WTC11 (cell line): ENCODE data around the gene CHRM5. TPM values are rescaled to one million over a fixed set of nuclear protein-coding genes. Genes with fewer than 3 reads are reported as not detected.

ENCODE experiments used
- ATAC-seq: fragments of 200-7000 bp; cut with Tn5 transposase; 2 replicates; pipeline ENCODE4 v1.10.0; 2021; ENCODE audit warnings: mild to moderate bottlenecking, moderate library complexity
- CTCF ChIA-PET: fragments of 300-600 bp; sonication (Branson Sonifier 250); formaldehyde crosslinking; loops from one replicate; lab custom pipeline; 2021; ENCODE audit warnings: antibody characterized with exemption; lab: Charles Lee
- POLR2A ChIA-PET: fragments of 350-600 bp; sonication (Branson Sonifier 250); formaldehyde crosslinking; loops from one replicate; lab custom pipeline; 2021; ENCODE audit warnings: antibody characterized with exemption; lab: Charles Lee
- DNase-seq: peaks from one replicate; pipeline ENCODE4 v3.0.0; 2021; ENCODE audit warnings: low spot score
- H3K27ac Mint-ChIP-seq: 2 replicates; pipeline ENCODE4 v1.8.0; 2021; ENCODE audit warnings: mixed read lengths
- H3K27me3 Mint-ChIP-seq: 2 replicates; pipeline ENCODE4 v1.8.0; 2021; ENCODE audit warnings: low read depth, mild to moderate bottlenecking, moderate library complexity, mixed read lengths
- H3K36me3 Mint-ChIP-seq: 2 replicates; pipeline ENCODE4 v1.8.0; 2021; ENCODE audit warnings: mixed read lengths
- H3K4me1 Mint-ChIP-seq: 2 replicates; pipeline ENCODE4 v1.8.0; 2022; ENCODE audit warnings: mixed read lengths
- H3K4me3 Mint-ChIP-seq: 2 replicates; pipeline ENCODE4 v1.8.0; 2021; ENCODE audit warnings: mild to moderate bottlenecking, moderate library complexity, mixed read lengths
- H3K9me3 Mint-ChIP-seq: 2 replicates; pipeline ENCODE4 v1.8.0; 2021; ENCODE audit warnings: mixed read lengths
- CREB1 ChIP-seq: sonication (generic); formaldehyde crosslinking; IDR thresholded peaks from 2 replicates; pipeline ENCODE4 v1.8.0; 2023; ENCODE audit warnings: mild to moderate bottlenecking, missing genetic modification reagents
- CREM ChIP-seq: sonication (generic); formaldehyde crosslinking; IDR thresholded peaks from 2 replicates; pipeline ENCODE4 v1.8.1; 2022; ENCODE audit warnings: mild to moderate bottlenecking, missing genetic modification reagents, moderate library complexity
- E2F1 ChIP-seq: sonication (generic); formaldehyde crosslinking; IDR thresholded peaks from 2 replicates; pipeline ENCODE4 v1.8.0; 2022; ENCODE audit warnings: mild to moderate bottlenecking, missing genetic modification reagents
- EMX1 ChIP-seq: fragments of 250-450 bp; sonication (Bioruptor Pico); IDR thresholded peaks from 2 replicates; pipeline ENCODE4 v1.8.0; 2021; ENCODE audit warnings: mild to moderate bottlenecking
- HMGA2 ChIP-seq: fragments of 250-450 bp; sonication (Bioruptor Pico); IDR thresholded peaks from 2 replicates; pipeline ENCODE4 v1.4.0; 2021; ENCODE audit warnings: mild to moderate bottlenecking, moderate library complexity
- JAZF1 ChIP-seq: fragments of 250-450 bp; sonication (Bioruptor Pico); IDR thresholded peaks from 2 replicates; pipeline ENCODE4 v1.9.0; 2021; ENCODE audit warnings: moderate library complexity, mild to moderate bottlenecking, inconsistent platforms
- MYBL2 ChIP-seq: sonication (generic); formaldehyde crosslinking; IDR thresholded peaks from 2 replicates; pipeline ENCODE4 v1.8.1; 2023; ENCODE audit warnings: mild to moderate bottlenecking, moderate library complexity, missing genetic modification reagents
- NFE2L1 ChIP-seq: sonication (generic); formaldehyde crosslinking; IDR thresholded peaks from 2 replicates; pipeline ENCODE4 v1.8.1; 2023; ENCODE audit warnings: missing genetic modification reagents
- PREB ChIP-seq: sonication (generic); formaldehyde crosslinking; IDR thresholded peaks from 2 replicates; pipeline ENCODE4 v1.8.1; 2022; ENCODE audit warnings: mild to moderate bottlenecking, missing genetic modification reagents, moderate library complexity, borderline replicate concordance
- PRRX2 ChIP-seq: fragments of 250-450 bp; sonication (Bioruptor Pico); IDR thresholded peaks from 2 replicates; pipeline ENCODE4 v1.8.0; 2021; ENCODE audit warnings: mild to moderate bottlenecking
- TEAD1 ChIP-seq: sonication (generic); formaldehyde crosslinking; IDR thresholded peaks from 2 replicates; pipeline ENCODE4 v1.8.0; 2022; ENCODE audit warnings: mild to moderate bottlenecking, missing genetic modification reagents
- TP53 ChIP-seq: sonication (generic); formaldehyde crosslinking; IDR thresholded peaks from 2 replicates; pipeline ENCODE4 v1.8.1; 2023; ENCODE audit warnings: mild to moderate bottlenecking, missing genetic modification reagents
- USF1 ChIP-seq: sonication (generic); formaldehyde crosslinking; IDR thresholded peaks from 2 replicates; pipeline ENCODE4 v1.8.0; 2022; ENCODE audit warnings: mild to moderate bottlenecking, missing genetic modification reagents
- ZNF138 ChIP-seq: sonication (generic); formaldehyde crosslinking; conservative IDR thresholded peaks from 2 replicates; pipeline ENCODE4 v1.8.1; 2022; ENCODE audit warnings: mild to moderate bottlenecking, moderate library complexity, missing genetic modification reagents
- ZNF263 ChIP-seq: sonication (generic); formaldehyde crosslinking; IDR thresholded peaks from 2 replicates; pipeline ENCODE4 v1.8.1; 2022; ENCODE audit warnings: low read depth, mild to moderate bottlenecking, moderate library complexity, missing genetic modification reagents
- ZNF416 ChIP-seq: fragments of 250-450 bp; sonication (Bioruptor Pico); IDR thresholded peaks from 2 replicates; pipeline ENCODE4 v1.9.0; 2021; ENCODE audit warnings: mild to moderate bottlenecking, inconsistent platforms
- total RNA-seq: library from RNA; stranded (reverse); gene quantifications from 3 replicates; pipeline ENCODE4 v1.2.3, GENCODE V29; 2021
- TF ChIP-seq, protein P1 (sequence below): sonication (generic); formaldehyde crosslinking; conservative IDR thresholded peaks from 2 replicates; pipeline ENCODE4 v1.8.1; 2023; ENCODE audit warnings: mild to moderate bottlenecking, low read depth, missing genetic modification reagents, moderate library complexity
- TF ChIP-seq, protein P2 (sequence below): fragments of 250-450 bp; sonication (Bioruptor Pico); conservative IDR thresholded peaks from 2 replicates; pipeline ENCODE4 v1.9.0; 2021; ENCODE audit warnings: mild to moderate bottlenecking
- TF ChIP-seq, protein P3 (sequence below): fragments of 250-450 bp; sonication (Bioruptor Pico); IDR thresholded peaks from 2 replicates; pipeline ENCODE4 v1.9.0; 2021; ENCODE audit warnings: mild to moderate bottlenecking
- TF ChIP-seq, protein P4 (sequence below): sonication (generic); formaldehyde crosslinking; IDR thresholded peaks from 2 replicates; pipeline ENCODE4 v1.8.0; 2023; ENCODE audit warnings: mild to moderate bottlenecking, missing genetic modification reagents
- TF ChIP-seq, protein P5 (sequence below): sonication (generic); formaldehyde crosslinking; IDR thresholded peaks from 2 replicates; pipeline ENCODE4 v1.8.0; 2023; ENCODE audit warnings: missing genetic modification reagents

The CHRM5 gene
- total RNA-seq, 1 experiment from 2014 or later = not detected

- H3K4me3 Mint-ChIP-seq = no peak overlapping the region
- no peaks in the 10 kb centered on the region for H3K4me1 Mint-ChIP-seq
- peaks cover 3% of the 10 kb centered on the region for H3K36me3 Mint-ChIP-seq
- H3K27ac Mint-ChIP-seq = no peak overlapping the region; the same call in 1 of the 2 replicates
- H3K27me3 Mint-ChIP-seq = no peaks in the 10 kb centered on the region
- H3K9me3 Mint-ChIP-seq = peaks cover 10% of the 10 kb centered on the region
- ATAC-seq (no peak), DNase-seq (no peak)
- ChIA-PET CTCF (interaction anchor here (1.1 to 1.3 kb wide), 2 partner anchors 15 to 38 kb away, joined by 3 read pairs; no protein-coding TSS in a partner anchor), POLR2A (no interaction called here)
- TF ChIP-seq PRRX2 (CRISPR knock-in tag) (no peak), HMGA2 (CRISPR knock-in tag) (no peak), JAZF1 (CRISPR knock-in tag) (no peak), ZNF416 (CRISPR knock-in tag) (no peak), ZNF263 (CRISPR knock-in tag) (no peak), EMX1 (no peak), ZNF138 (CRISPR knock-in tag) (no peak), TEAD1 (CRISPR knock-in tag) (no peak)
- TF ChIP-seq, protein P1, sequence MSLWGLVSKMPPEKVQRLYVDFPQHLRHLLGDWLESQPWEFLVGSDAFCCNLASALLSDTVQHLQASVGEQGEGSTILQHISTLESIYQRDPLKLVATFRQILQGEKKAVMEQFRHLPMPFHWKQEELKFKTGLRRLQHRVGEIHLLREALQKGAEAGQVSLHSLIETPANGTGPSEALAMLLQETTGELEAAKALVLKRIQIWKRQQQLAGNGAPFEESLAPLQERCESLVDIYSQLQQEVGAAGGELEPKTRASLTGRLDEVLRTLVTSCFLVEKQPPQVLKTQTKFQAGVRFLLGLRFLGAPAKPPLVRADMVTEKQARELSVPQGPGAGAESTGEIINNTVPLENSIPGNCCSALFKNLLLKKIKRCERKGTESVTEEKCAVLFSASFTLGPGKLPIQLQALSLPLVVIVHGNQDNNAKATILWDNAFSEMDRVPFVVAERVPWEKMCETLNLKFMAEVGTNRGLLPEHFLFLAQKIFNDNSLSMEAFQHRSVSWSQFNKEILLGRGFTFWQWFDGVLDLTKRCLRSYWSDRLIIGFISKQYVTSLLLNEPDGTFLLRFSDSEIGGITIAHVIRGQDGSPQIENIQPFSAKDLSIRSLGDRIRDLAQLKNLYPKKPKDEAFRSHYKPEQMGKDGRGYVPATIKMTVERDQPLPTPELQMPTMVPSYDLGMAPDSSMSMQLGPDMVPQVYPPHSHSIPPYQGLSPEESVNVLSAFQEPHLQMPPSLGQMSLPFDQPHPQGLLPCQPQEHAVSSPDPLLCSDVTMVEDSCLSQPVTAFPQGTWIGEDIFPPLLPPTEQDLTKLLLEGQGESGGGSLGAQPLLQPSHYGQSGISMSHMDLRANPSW (CRISPR knock-in tag) = no peak
- TF ChIP-seq, protein P2, sequence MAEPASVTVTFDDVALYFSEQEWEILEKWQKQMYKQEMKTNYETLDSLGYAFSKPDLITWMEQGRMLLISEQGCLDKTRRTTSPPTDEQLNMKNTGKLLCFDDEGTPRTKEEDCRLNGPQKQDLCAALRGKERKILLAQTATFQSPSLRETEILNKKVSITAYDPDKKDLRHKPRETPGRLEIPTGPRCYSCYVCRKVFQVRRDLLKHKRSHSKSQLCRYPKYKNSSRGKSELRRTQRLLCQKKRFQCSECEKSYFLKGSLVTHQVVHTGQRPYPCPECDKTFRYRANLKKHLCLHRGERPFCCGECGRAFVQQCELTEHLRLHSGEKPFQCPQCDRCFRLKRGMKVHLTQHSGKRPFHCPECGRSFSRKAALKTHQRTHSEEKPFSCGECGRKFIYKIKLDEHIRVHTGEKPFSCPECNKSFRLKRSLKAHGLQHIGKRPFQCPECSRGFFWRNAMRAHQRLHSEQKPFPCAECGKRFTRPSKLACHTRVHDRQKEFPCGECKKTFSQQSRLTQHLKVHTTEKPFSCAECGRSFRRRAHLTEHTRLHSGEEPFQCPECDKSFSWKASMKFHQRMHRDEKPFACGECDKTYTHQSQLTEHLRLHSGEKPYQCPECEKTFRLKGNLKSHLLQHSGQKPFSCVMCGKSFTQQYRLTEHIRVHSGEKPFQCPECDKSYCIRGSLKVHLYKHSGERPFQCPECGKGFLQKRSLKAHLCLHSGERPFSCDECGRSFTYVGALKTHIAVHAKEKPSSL = no peak
These were observed 42.0 kb upstream of the CHRM5 start for GRCh38 chr15:33926260-33926659.

DNA sequence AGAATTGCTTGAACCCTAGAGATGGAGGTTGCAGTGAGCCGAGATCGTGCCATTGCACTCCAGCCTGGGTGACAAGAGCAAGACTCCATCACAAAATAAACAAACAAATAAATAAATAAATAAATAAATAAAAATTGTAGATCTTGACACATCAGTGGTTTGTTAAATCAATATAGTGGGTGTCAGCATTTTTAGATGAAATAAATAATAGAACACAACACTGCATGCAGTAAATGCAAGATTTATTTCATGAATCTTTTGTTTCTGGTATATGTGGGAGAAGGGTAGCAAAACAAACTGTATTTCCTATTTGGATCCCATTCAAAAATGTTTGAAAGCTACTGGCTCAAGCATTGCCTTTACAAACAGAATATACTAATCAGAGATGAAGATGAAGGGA lies 35.6 kb upstream of the CHRM5 start:
- Mint-ChIP-seq H3K4me1 (no peaks in the 10 kb centered on the region), H3K27me3 (no peaks in the 10 kb centered on the region), H3K36me3 (no peaks in the 10 kb centered on the region), H3K4me3 (no peak overlapping the region), H3K27ac (no peak overlapping the region), H3K9me3 (no peaks in the 10 kb centered on the region)
- POLR2A ChIA-PET = interaction anchor here (0.6 kb wide), 1 partner anchor 258 kb away, joined by 3 read pairs; no protein-coding TSS in a partner anchor
- ATAC-seq (no peak), DNase-seq (no peak)
- CTCF ChIA-PET = interaction anchor here (1.2 kb wide), 1 partner anchor 194 kb away, joined by 3 read pairs; no protein-coding TSS in a partner anchor
- TF ChIP-seq PREB (no peak), E2F1 (CRISPR knock-in tag) (no peak), MYBL2 (no peak), TEAD1 (CRISPR knock-in tag) (no peak), USF1 (no peak), CREB1 (CRISPR knock-in tag) (no peak), NFE2L1 (no peak), CREM (CRISPR knock-in tag) (no peak), TP53 (CRISPR knock-in tag) (no peak)
- TF ChIP-seq, protein P3, sequence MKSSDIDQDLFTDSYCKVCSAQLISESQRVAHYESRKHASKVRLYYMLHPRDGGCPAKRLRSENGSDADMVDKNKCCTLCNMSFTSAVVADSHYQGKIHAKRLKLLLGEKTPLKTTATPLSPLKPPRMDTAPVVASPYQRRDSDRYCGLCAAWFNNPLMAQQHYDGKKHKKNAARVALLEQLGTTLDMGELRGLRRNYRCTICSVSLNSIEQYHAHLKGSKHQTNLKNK (CRISPR knock-in tag) = no peak
- TF ChIP-seq, protein P4, sequence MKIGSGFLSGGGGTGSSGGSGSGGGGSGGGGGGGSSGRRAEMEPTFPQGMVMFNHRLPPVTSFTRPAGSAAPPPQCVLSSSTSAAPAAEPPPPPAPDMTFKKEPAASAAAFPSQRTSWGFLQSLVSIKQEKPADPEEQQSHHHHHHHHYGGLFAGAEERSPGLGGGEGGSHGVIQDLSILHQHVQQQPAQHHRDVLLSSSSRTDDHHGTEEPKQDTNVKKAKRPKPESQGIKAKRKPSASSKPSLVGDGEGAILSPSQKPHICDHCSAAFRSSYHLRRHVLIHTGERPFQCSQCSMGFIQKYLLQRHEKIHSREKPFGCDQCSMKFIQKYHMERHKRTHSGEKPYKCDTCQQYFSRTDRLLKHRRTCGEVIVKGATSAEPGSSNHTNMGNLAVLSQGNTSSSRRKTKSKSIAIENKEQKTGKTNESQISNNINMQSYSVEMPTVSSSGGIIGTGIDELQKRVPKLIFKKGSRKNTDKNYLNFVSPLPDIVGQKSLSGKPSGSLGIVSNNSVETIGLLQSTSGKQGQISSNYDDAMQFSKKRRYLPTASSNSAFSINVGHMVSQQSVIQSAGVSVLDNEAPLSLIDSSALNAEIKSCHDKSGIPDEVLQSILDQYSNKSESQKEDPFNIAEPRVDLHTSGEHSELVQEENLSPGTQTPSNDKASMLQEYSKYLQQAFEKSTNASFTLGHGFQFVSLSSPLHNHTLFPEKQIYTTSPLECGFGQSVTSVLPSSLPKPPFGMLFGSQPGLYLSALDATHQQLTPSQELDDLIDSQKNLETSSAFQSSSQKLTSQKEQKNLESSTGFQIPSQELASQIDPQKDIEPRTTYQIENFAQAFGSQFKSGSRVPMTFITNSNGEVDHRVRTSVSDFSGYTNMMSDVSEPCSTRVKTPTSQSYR (CRISPR knock-in tag) = no peak
- TF ChIP-seq, protein P5, sequence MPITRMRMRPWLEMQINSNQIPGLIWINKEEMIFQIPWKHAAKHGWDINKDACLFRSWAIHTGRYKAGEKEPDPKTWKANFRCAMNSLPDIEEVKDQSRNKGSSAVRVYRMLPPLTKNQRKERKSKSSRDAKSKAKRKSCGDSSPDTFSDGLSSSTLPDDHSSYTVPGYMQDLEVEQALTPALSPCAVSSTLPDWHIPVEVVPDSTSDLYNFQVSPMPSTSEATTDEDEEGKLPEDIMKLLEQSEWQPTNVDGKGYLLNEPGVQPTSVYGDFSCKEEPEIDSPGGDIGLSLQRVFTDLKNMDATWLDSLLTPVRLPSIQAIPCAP = no peak
